Measurements from ENCODE around the gene GAK.

- TF ChIP-seq, protein P1, sequence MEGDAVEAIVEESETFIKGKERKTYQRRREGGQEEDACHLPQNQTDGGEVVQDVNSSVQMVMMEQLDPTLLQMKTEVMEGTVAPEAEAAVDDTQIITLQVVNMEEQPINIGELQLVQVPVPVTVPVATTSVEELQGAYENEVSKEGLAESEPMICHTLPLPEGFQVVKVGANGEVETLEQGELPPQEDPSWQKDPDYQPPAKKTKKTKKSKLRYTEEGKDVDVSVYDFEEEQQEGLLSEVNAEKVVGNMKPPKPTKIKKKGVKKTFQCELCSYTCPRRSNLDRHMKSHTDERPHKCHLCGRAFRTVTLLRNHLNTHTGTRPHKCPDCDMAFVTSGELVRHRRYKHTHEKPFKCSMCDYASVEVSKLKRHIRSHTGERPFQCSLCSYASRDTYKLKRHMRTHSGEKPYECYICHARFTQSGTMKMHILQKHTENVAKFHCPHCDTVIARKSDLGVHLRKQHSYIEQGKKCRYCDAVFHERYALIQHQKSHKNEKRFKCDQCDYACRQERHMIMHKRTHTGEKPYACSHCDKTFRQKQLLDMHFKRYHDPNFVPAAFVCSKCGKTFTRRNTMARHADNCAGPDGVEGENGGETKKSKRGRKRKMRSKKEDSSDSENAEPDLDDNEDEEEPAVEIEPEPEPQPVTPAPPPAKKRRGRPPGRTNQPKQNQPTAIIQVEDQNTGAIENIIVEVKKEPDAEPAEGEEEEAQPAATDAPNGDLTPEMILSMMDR (IDR thresholded peaks at IDR 0.05), result no peak
- no peak for TF ChIP-seq POLR2AphosphoS5 (IDR thresholded peaks at IDR 0.05; ENCODE audit: low read depth, low read length)
Observed at GRCh38 chr4:832108-832507, 100.0 kb downstream of the GAK start.

Measured in Panc1 (cell line).